ENCODE results near the gene EXD2. TPM values are rescaled to one million over a fixed set of nuclear protein-coding genes. Genes with fewer than 3 reads are reported as not detected.
A peak's percentile ranks its signal among the peaks of the same experiment; 100 is the strongest.
"Not testable (repeated sequence)": the region's sequence is repeated elsewhere in the genome, so short reads cannot be mapped to it uniquely, and the experiment has no call there.

Gene EXD2
- total RNA-seq, 1 donor from 2014 or later: 28.0 TPM

- DNase-seq (ENCODE audit: extremely low read depth, low read depth, low spot score): no peak
These were observed 2.4 kb downstream of the EXD2 start for GRCh38 chr14:69193721-69194120.

- no peak for DNase-seq (ENCODE audit: extremely low read depth, low read depth, low spot score)
These were observed 8.5 kb downstream of the EXD2 start for GRCh38 chr14:69199786-69200185.

- no peak for DNase-seq (ENCODE audit: extremely low read depth, low read depth, low spot score)
These were observed 13.5 kb downstream of the EXD2 start for GRCh38 chr14:69204753-69205152.

- no peak for DNase-seq (ENCODE audit: extremely low read depth, low read depth, low spot score)
These were observed 16.2 kb downstream of the EXD2 start for GRCh38 chr14:69207435-69208041.

- no peak for DNase-seq (ENCODE audit: extremely low read depth, low read depth, low spot score)
These were observed 17.4 kb downstream of the EXD2 start for GRCh38 chr14:69208666-69209065.

GRCh38 chr14:69214393-69214792 is 23.1 kb downstream of the EXD2 start:
- DNase-seq (ENCODE audit: extremely low read depth, low read depth, low spot score): no peak

- DNase-seq (ENCODE audit: extremely low read depth, low read depth, low spot score): not testable (repeated sequence)
These were observed 26.4 kb downstream of the EXD2 start for GRCh38 chr14:69217663-69218062.

- no peak for DNase-seq (ENCODE audit: extremely low read depth, low read depth, low spot score)
These were observed 33.6 kb downstream of the EXD2 start for GRCh38 chr14:69224946-69225345.

GRCh38 chr14:69226178-69226577 is 34.9 kb downstream of the EXD2 start:
- DNase-seq (ENCODE audit: extremely low read depth, low read depth, low spot score): peak; percentile 65

- no peak for DNase-seq (ENCODE audit: extremely low read depth, low read depth, low spot score)
These were observed 35.4 kb downstream of the EXD2 start for GRCh38 chr14:69226736-69227135.

GRCh38 chr14:69231486-69231885 is 40.2 kb downstream of the EXD2 start:
- DNase-seq (ENCODE audit: extremely low read depth, low read depth, low spot score): no peak

GRCh38 chr14:69232388-69232787 is 41.1 kb downstream of the EXD2 start:
- no peak for DNase-seq (ENCODE audit: extremely low read depth, low read depth, low spot score)

GRCh38 chr14:69234106-69234505 is 42.8 kb downstream of the EXD2 start:
- no peak for DNase-seq (ENCODE audit: extremely low read depth, low read depth, low spot score)

- DNase-seq (ENCODE audit: extremely low read depth, low read depth, low spot score): no peak
These were observed 44.4 kb downstream of the EXD2 start for GRCh38 chr14:69235708-69236107.

GRCh38 chr14:69237142-69237541 is 45.8 kb downstream of the EXD2 start:
- DNase-seq (ENCODE audit: extremely low read depth, low read depth, low spot score): no peak

GRCh38 chr14:69237584-69237983 is 46.3 kb downstream of the EXD2 start:
- no peak for DNase-seq (ENCODE audit: extremely low read depth, low read depth, low spot score)

- DNase-seq (ENCODE audit: extremely low read depth, low read depth, low spot score): no peak
These were observed 47.6 kb downstream of the EXD2 start for GRCh38 chr14:69238883-69239282.

GRCh38 chr14:69240527-69241173 is 49.4 kb downstream of the EXD2 start:
- DNase-seq (ENCODE audit: extremely low read depth, low read depth, low spot score): no peak

GRCh38 chr14:69241577-69241976 is 50.3 kb downstream of the EXD2 start:
- no peak for DNase-seq (ENCODE audit: extremely low read depth, low read depth, low spot score)

GRCh38 chr14:69242311-69243224 is 51.3 kb downstream of the EXD2 start:
- peak; percentile 47 for DNase-seq (ENCODE audit: extremely low read depth, low read depth, low spot score)

GRCh38 chr14:69244946-69245345 is 53.6 kb downstream of the EXD2 start:
- no peak for DNase-seq (ENCODE audit: extremely low read depth, low read depth, low spot score)

GRCh38 chr14:69246331-69246730 is 55.0 kb downstream of the EXD2 start:
- DNase-seq (ENCODE audit: extremely low read depth, low read depth, low spot score): no peak
